ENCODE results near the gene AKAP17A.

Gene AKAP17A

GRCh38 chrX:1609311-1609710 lies 17.9 kb downstream of the AKAP17A start:
- H3K4me1 ChIP-seq (ENCODE audit: control insufficient read depth in 1 of 2, insufficient read depth in 1 of 2, low read depth in 1 of 2, low read length in 1 of 2), result no peaks in the 10 kb centered on the region
- no peaks in the 10 kb centered on the region for H3K27me3 ChIP-seq
- no peak overlapping the region for H3K4me3 ChIP-seq (ENCODE audit: low read depth in 1 of 2, low read length in 1 of 2)
- H3K27ac ChIP-seq, result no peak overlapping the region
- no peak for TF ChIP-seq CTCF (IDR thresholded peaks at IDR 0.05)
- peaks cover under 1% of the 10 kb centered on the region for H3K36me3 ChIP-seq
- no peaks in the 10 kb centered on the region for H3K9me3 ChIP-seq

GRCh38 chrX:1609762-1610161 lies 18.4 kb downstream of the AKAP17A start:
- Histone ChIP-seq H3K27ac (no peak overlapping the region), H3K9me3 (no peaks in the 10 kb centered on the region), H3K36me3 (no peaks in the 10 kb centered on the region), H3K4me1 (ENCODE audit: control insufficient read depth in 1 of 2, insufficient read depth in 1 of 2, low read depth in 1 of 2, low read length in 1 of 2) (no peaks in the 10 kb centered on the region), H3K4me3 (ENCODE audit: low read depth in 1 of 2, low read length in 1 of 2) (no peak overlapping the region), H3K27me3 (no peaks in the 10 kb centered on the region)
- no peak for TF ChIP-seq CTCF (IDR thresholded peaks at IDR 0.05)

GRCh38 chrX:1610166-1610565 lies 18.8 kb downstream of the AKAP17A start:
- Histone ChIP-seq H3K4me1 (ENCODE audit: control insufficient read depth in 1 of 2, insufficient read depth in 1 of 2, low read depth in 1 of 2, low read length in 1 of 2) (no peaks in the 10 kb centered on the region), H3K27ac (no peak overlapping the region), H3K27me3 (no peaks in the 10 kb centered on the region), H3K9me3 (no peaks in the 10 kb centered on the region), H3K36me3 (no peaks in the 10 kb centered on the region), H3K4me3 (ENCODE audit: low read depth in 1 of 2, low read length in 1 of 2) (no peak overlapping the region)
- no peak for TF ChIP-seq CTCF (IDR thresholded peaks at IDR 0.05)

GRCh38 chrX:1610736-1611135 lies 19.3 kb downstream of the AKAP17A start:
- Histone ChIP-seq H3K27me3 (no peaks in the 10 kb centered on the region), H3K27ac (no peak overlapping the region), H3K4me3 (ENCODE audit: low read depth in 1 of 2, low read length in 1 of 2) (no peak overlapping the region), H3K36me3 (no peaks in the 10 kb centered on the region), H3K9me3 (no peaks in the 10 kb centered on the region), H3K4me1 (ENCODE audit: control insufficient read depth in 1 of 2, insufficient read depth in 1 of 2, low read depth in 1 of 2, low read length in 1 of 2) (no peaks in the 10 kb centered on the region)
- TF ChIP-seq CTCF (IDR thresholded peaks at IDR 0.05), result no peak

- Histone ChIP-seq H3K9me3 (no peaks in the 10 kb centered on the region), H3K36me3 (no peaks in the 10 kb centered on the region), H3K27me3 (no peaks in the 10 kb centered on the region), H3K4me1 (ENCODE audit: control insufficient read depth in 1 of 2, insufficient read depth in 1 of 2, low read depth in 1 of 2, low read length in 1 of 2) (no peaks in the 10 kb centered on the region), H3K4me3 (ENCODE audit: low read depth in 1 of 2, low read length in 1 of 2) (no peak overlapping the region), H3K27ac (no peak overlapping the region)
- TF ChIP-seq CTCF (IDR thresholded peaks at IDR 0.05), result no peak
Observed at GRCh38 chrX:1612641-1613286, 21.4 kb downstream of the AKAP17A start.
